Measurements from ENCODE around the gene DSCAML1.

DNA sequence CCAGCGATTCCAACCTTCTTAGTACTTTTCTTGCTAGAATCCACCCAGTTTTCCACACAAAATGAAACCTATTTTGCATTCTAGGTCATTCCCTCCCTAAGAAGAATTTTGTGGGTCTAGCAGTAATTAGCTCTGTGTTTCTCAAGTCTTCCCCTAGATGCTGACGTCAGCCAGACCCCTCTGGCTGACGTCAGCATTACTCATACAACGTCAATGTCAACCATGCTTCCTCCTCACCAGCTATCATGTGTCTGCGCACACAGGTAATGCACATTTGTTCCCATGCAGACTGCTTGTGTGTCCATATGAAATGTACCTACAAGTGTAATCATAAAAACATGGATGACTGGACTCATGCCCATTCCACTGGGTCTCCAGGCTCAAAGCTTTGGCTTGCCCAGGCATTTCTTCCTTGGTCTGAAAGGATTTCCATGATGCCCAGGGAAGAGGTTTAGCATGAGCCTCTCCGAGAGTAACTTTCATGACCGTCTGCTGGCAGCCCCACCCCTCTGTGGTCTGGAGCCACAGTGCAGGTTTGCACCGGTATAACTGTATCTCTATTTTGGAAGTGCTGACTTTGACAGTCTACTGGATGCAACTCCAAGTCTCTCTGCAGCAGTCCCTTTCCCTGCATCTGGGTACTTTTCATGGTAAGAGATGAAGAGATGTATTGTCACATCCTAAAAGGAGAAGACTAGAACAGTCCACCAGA is 58.6 kb downstream of the DSCAML1 start:
- TF ChIP-seq CTCF (IDR thresholded peaks at IDR 0.05; ENCODE audit: low read length) = no peak
- TF ChIP-seq EZH2 (IDR thresholded peaks at IDR 0.05; ENCODE audit: borderline replicate concordance, low read length) = no peak

Data from OCI-LY1 (cell line).